OCI-M2 (cell line): ENCODE measurements around the gene FOXO1.
"Not testable (repeated sequence)": the region's sequence is repeated elsewhere in the genome, so short reads cannot be mapped to it uniquely, and the experiment has no call there.

Experiments
- DNase-seq: peaks from one replicate; lab custom pipeline; 2025; ENCODE audit not compliant: unreplicated experiment; lab: John Stamatoyannopoulos, UW

FOXO1 gene

GRCh38 chr13:40666045-40666932 lies at the start of gene FOXO1:
TSS of gene FOXO1 (minus strand) at chr13:40666641. CDS start at chr13:40666212, 429 bp downstream.
- DNase-seq: no peak

GRCh38 chr13:40714433-40714832 lies 48.0 kb upstream of the FOXO1 start:
- DNase-seq: not testable (repeated sequence)

DNA sequence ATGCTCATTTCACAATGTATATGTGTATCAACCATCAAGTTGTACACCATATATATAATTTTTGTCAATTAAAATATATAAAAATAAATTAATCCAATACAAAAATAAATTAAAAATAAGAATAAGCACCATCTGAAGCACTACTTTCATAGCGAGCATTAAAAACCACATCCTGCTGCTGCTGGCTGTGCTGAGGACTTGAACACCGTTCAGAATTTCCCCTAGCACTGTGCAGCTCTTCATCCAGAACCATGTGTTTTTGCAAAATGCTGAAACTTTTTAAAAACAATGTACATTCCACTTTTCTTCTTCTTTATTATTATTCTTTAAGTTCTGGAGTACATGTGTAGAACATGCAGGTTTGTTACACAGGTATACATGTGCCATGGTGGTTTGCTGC lies 40.0 kb upstream of the FOXO1 start:
- no peak for DNase-seq

GRCh38 chr13:40697711-40698110 lies 31.3 kb upstream of the FOXO1 start:
- DNase-seq: no peak

GRCh38 chr13:40694426-40694825 lies 28.0 kb upstream of the FOXO1 start:
- no peak for DNase-seq

GRCh38 chr13:40692946-40693345 lies 26.5 kb upstream of the FOXO1 start:
- DNase-seq: no peak

GRCh38 chr13:40688781-40689180 lies 22.3 kb upstream of the FOXO1 start:
- no peak for DNase-seq

DNA sequence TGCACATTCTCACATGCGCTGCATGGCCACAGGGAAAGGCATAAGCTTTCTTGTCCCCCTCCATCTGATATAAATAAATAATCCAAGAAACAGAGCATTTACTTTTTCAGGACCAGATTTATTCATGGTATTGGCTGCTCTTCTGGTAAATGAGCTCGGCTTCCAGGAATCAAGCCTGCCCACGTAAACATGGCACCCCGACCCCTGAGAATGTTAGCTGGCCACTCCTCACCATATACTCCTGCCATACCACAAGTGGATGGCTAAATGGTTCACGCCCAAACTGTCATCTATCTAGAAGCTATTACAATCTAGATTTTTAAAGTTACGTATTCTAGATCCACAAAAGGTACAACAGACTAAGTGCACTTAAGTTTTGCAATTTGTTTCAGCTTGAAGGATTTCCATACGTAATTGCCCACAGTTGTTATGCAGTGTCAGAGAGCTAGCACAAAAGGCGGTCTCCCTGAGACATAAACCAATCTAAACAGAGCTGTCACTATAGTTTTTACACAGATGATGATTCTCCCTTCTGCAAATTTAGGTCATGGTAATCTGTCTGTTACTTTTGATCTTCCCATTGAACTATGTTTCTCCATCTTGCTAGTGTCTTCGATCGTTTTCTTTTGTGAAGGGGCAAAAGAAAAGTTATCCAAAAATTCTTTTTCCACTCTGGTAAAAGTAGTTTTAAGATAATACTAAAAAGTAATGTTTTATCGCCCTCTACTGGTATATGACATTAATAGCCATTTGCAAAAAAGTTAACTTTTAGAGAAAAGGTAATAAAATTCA lies 16.2 kb upstream of the FOXO1 start:
- no peak for DNase-seq

DNA sequence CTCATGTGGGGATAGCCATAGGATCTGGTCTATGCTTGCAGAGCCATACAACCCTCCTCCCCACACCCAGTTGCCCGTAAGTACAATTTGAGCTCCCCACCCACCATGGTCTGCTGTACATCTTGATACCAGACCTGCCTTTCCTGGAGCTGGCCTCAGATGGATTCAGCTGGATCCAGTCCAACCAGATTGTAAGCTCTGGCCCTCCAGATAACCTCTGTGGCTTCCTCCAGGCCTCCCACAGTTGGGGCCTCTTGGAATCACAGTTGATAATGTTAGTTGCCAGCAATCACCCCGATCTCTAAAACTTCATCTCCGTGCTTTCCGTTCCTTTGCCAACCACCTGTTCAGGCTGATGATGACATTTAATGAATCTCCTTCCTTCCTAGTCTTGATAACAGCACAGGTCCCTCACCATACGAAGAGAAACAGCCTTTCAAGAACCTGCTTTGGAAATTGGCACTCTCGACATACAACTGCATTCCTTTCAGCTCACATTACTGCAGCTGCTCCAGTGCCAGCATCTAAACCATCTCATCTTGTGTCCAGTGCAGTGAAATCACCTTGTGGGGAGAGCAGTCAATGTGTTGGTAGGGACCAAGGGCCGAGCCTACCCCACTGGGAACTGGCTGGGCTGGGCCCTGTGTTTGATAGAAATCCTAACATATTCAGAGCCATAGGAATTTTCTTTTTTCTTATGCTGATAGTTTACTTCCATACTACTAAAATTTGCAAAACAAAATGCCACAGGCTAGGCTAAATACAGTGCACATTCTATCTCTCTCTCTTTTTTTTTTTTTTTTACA lies 15.1 kb upstream of the FOXO1 start:
- DNase-seq: peak; percentile 46

DNA sequence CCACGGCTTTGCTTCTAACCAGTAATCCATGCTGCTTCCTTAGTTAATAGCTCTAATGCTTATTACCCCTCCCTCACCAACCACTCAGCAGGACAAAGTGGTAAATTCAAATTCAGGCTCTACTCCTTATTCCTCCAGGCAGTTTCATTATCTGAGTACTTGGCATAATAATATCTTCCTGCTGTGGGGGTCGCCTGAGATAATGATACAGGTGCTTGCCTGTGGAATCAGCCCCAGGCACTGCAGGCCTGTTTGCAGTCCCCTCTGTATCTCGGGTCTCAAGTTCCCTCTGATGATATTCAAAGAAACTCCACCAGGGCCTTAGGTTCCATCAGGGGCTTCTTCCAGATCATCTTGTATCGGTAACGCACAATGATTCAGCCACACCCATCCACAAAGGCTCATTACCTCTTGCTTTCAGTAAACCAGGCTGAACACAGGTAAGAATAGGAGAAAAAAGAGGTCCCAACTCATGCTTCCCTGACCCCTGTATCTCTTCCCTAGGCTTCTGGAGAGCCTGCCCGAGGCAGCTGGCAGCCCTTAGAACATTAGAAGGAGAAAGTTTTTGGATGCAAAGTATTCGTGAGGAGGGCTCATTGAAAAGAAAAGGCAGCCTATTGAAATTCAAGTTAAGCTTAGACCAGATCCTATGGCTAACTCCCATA lies 14.3 kb upstream of the FOXO1 start:
- no peak for DNase-seq

GRCh38 chr13:40679480-40679985 lies 13.1 kb upstream of the FOXO1 start:
- DNase-seq: no peak

GRCh38 chr13:40677064-40677463 lies 10.6 kb upstream of the FOXO1 start:
- no peak for DNase-seq

DNA sequence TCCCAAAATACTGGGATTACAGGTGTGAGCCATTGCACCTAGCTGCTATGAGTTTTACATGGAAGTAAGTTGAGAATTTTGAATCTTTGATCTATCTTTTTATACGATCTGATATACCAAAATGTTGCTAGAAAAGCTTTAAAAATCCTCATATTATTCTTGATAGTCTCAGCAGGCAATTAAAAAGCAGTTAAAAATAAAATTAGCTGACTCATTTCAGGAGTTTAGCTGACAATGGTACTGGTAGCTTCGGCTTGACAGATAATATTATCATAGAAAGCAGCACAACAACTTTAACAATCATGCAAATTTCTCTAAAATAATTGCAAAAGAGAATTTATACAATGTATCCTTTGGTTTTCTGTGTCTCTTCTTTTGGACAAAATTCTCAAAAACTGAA lies 9.6 kb upstream of the FOXO1 start:
- DNase-seq: no peak

GRCh38 chr13:40673414-40673813 lies 7.0 kb upstream of the FOXO1 start:
- no peak for DNase-seq

DNA sequence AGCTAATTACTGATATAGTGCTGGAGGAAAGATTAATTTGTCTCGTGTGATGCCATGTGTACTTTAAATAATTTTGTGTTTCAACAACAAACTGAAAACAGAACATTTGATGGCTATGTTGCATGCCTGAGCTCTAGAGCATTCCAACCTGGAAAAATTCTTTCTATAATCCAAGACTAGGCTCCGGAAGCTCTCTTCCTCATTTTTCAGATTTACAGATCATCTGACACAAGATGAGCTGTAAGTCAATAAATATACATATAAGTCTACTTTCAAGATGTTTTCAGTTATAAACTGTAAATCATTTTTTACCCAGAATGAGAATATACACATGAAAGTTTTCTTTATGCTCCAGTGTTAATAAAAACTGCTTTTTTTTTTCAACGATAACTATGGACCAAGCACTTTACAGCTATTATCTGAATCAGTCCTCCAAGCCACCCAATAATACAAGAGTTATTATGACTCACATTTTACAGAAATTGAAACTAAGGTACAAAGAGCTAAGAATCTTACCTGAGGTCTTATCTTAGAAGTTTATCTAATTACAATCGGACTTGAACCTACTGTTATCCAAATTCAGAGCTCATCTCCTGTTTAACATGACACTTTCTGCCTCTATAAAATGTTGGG lies 6.4 kb upstream of the FOXO1 start:
- DNase-seq: no peak

DNA sequence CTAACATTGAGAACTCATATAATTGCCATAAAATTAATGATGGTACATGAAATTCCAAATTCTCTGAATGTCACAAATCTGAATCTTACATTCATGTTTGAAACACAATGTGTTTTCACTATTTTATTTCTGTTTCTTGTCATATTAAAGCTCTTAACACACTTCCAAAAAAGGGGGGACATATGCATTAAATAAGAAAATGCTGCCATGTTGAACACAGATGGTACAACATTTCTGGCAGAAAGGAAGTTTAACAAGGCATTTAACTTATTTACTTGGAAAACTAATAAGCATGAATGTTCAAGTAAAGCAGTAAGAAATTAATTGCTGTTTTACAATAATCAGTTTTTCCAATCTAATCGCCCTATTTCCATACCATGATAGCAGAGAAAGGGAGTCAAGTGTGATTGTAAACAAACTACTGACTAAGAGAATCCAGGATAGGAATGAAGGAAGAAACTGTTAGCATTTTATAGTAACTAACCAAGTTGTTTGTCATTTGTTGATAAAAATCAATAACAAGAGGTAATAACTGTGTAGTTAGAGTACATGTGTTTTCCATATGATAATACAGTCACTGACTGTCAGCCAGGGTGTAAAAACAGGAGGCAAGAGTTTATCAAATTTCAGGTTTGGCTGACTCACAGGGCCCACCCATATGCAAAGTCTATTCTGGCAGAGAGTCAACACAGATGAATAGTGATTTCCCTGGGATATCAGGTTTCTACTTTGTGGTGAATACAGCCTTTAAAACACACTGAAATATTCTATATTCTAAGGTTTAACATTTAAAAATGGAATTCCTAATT lies 5.7 kb upstream of the FOXO1 start:
- peak; percentile 50 for DNase-seq

- no peak for DNase-seq
These were observed 3.9 kb upstream of the FOXO1 start for GRCh38 chr13:40670307-40670706.

- DNase-seq: no peak
These were observed 1.9 kb upstream of the FOXO1 start for GRCh38 chr13:40668335-40668734.

DNA sequence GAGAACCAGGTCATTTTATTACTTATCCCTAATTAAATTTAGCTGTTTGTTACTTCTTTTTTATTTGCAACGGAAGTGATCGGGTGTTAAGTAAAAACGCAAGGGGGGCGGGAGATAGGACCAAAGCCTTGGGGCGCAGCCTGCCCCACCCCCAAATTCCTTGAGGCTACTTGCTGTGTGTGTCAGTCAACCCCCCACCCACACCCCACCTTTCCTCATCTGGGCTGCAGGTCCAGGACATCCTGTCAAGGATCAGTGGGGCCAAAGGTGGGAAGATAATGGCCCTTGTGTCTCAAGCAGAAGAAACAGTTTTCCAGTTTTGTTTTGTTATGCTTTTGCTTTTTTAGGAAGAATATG lies 1.2 kb upstream of the FOXO1 start:
- DNase-seq: no peak
